Neural cell (in vitro differentiated cells): ENCODE measurements around the gene NECAB3. TPM values are rescaled to one million over a fixed set of nuclear protein-coding genes. Genes with fewer than 3 reads are reported as not detected.

Experiments
- H2AFZ ChIP-seq: fragments of 200-600, 300-800 bp; sonication (generic), shearing (Covaris generic); 2 replicates; pipeline ENCODE4 v1.6.0; 2014; ENCODE audit warnings: low read depth, mild to moderate bottlenecking, antibody characterized with exemption, low read length, moderate library complexity
- H3F3A ChIP-seq: fragments of 200-600 bp; shearing (Covaris generic); 2 replicates; pipeline ENCODE4 v1.6.1; 2016; ENCODE audit warnings: mild to moderate bottlenecking, moderate library complexity, mixed read lengths, antibody characterized with exemption, low read length; ENCODE audit not compliant: insufficient read depth, poor library complexity, severe bottlenecking
- H3K27ac ChIP-seq: fragments of 200-600, 300-800 bp; sonication (generic), shearing (Covaris generic); 2 replicates; pipeline ENCODE4 v1.5.1; 2014; ENCODE audit warnings: mild to moderate bottlenecking, low read length, moderate library complexity
- H3K27me3 ChIP-seq: fragments of 300-800, 200-600 bp; sonication (generic), shearing (Covaris generic); 2 replicates; pipeline ENCODE4 v1.6.0; 2014; ENCODE audit warnings: mild to moderate bottlenecking, low read depth, low read length, moderate library complexity; ENCODE audit not compliant: insufficient read depth
- H3K36me3 ChIP-seq: fragments of 300-800, 200-600 bp; sonication (generic), shearing (Covaris generic); 2 replicates; pipeline ENCODE4 v1.5.1; 2014; ENCODE audit warnings: mild to moderate bottlenecking, antibody characterized with exemption, low read length, moderate library complexity; ENCODE audit not compliant: insufficient read depth
- H3K4me2 ChIP-seq: fragments of 300-800, 200-600 bp; sonication (generic), shearing (Covaris generic); 2 replicates; pipeline ENCODE4 v1.6.0; 2014; ENCODE audit warnings: mild to moderate bottlenecking, low read length
- H3K4me3 ChIP-seq: fragments of 300-800, 200-600 bp; sonication (generic), shearing (Covaris generic); 2 replicates; pipeline ENCODE4 v1.5.1; 2014; ENCODE audit warnings: mild to moderate bottlenecking, low read length, moderate library complexity
- H3K79me2 ChIP-seq: fragments of 200-600 bp; shearing (Covaris generic); replicated peaks from 2 replicates; pipeline ENCODE4 v1.6.0; 2014; ENCODE audit warnings: mild to moderate bottlenecking, low read length, moderate library complexity; ENCODE audit not compliant: insufficient read depth
- H3K9ac ChIP-seq: fragments of 300-800, 200-600 bp; sonication (generic), shearing (Covaris generic); 2 replicates; pipeline ENCODE4 v1.6.1; 2016; ENCODE audit warnings: mild to moderate bottlenecking, low read length, mixed read lengths
- H3K9me2 ChIP-seq: fragments of 200-600 bp; shearing (Covaris generic); 2 replicates; pipeline ENCODE4 v1.6.1; 2016; ENCODE audit warnings: mild to moderate bottlenecking, low read length, mixed read lengths; ENCODE audit not compliant: insufficient read depth
- H3K9me3 ChIP-seq: fragments of 200-600, 300-800 bp; sonication (generic), shearing (Covaris generic); 2 replicates; pipeline ENCODE4 v1.6.1; 2016; ENCODE audit warnings: mild to moderate bottlenecking, mixed run types, low read length, moderate library complexity, mixed read lengths
- H4K20me1 ChIP-seq: fragments of 200-600 bp; shearing (Covaris generic); 2 replicates; pipeline ENCODE4 v1.6.1; 2016; ENCODE audit warnings: mild to moderate bottlenecking, mixed run types; ENCODE audit not compliant: insufficient read depth
- EP300 ChIP-seq: fragments of 450-650 bp; conservative IDR thresholded peaks from 2 replicates; pipeline ENCODE4 v1.6.1; 2014; ENCODE audit warnings: antibody characterized with exemption, mild to moderate bottlenecking, moderate library complexity; ENCODE audit not compliant: poor library complexity, severe bottlenecking
- EZH2 ChIP-seq: fragments of 200-600, 300-800 bp; shearing (Covaris generic), sonication (generic); IDR thresholded peaks from 2 replicates; pipeline ENCODE4 v1.6.1; 2014; ENCODE audit warnings: antibody characterized with exemption, low read length, borderline replicate concordance, mild to moderate bottlenecking; ENCODE audit not compliant: insufficient read depth, poor library complexity, severe bottlenecking
- MXI1 ChIP-seq: fragments of 450-650 bp; conservative IDR thresholded peaks from 2 replicates; pipeline ENCODE4 v1.6.1; 2014; ENCODE audit warnings: antibody characterized with exemption, mild to moderate bottlenecking; ENCODE audit not compliant: poor library complexity, severe bottlenecking
- POLR2AphosphoS5 ChIP-seq: IDR thresholded peaks from 2 replicates; pipeline ENCODE4 v1.6.1; 2012
- RAD21 ChIP-seq: fragments of 450-650 bp; conservative IDR thresholded peaks from 2 replicates; pipeline ENCODE4 v1.6.1; 2014; ENCODE audit warnings: antibody characterized with exemption, mild to moderate bottlenecking, moderate library complexity
- SMC3 ChIP-seq: fragments of 450-650 bp; conservative IDR thresholded peaks from 2 replicates; pipeline ENCODE4 v1.6.1; 2014; ENCODE audit warnings: antibody characterized with exemption, mild to moderate bottlenecking, moderate library complexity; ENCODE audit not compliant: poor library complexity
- TAF1 ChIP-seq: IDR thresholded peaks from 2 replicates; pipeline ENCODE4 v1.6.1; 2012; ENCODE audit warnings: low read depth
- polyA plus RNA-seq: library from polyadenylated mRNA; depleted of rRNA; stranded (reverse); fragments of >200 nt; gene quantifications from 2 replicates; pipeline ENCODE4 v1.2.3, GENCODE V29; 2014
- TF ChIP-seq, protein P1 (sequence below): fragments of 450-650 bp; IDR thresholded peaks from 2 replicates; pipeline ENCODE4 v1.5.1; 2014; ENCODE audit warnings: antibody characterized with exemption, mild to moderate bottlenecking, moderate library complexity; ENCODE audit not compliant: poor library complexity, severe bottlenecking
- TF ChIP-seq, protein P2 (sequence below): IDR thresholded peaks from 2 replicates; pipeline ENCODE4 v1.6.1; 2012; ENCODE audit warnings: borderline replicate concordance

Gene NECAB3
- polyA plus RNA-seq, 1 donor from 2014 or later, result 21.4 TPM

DNA sequence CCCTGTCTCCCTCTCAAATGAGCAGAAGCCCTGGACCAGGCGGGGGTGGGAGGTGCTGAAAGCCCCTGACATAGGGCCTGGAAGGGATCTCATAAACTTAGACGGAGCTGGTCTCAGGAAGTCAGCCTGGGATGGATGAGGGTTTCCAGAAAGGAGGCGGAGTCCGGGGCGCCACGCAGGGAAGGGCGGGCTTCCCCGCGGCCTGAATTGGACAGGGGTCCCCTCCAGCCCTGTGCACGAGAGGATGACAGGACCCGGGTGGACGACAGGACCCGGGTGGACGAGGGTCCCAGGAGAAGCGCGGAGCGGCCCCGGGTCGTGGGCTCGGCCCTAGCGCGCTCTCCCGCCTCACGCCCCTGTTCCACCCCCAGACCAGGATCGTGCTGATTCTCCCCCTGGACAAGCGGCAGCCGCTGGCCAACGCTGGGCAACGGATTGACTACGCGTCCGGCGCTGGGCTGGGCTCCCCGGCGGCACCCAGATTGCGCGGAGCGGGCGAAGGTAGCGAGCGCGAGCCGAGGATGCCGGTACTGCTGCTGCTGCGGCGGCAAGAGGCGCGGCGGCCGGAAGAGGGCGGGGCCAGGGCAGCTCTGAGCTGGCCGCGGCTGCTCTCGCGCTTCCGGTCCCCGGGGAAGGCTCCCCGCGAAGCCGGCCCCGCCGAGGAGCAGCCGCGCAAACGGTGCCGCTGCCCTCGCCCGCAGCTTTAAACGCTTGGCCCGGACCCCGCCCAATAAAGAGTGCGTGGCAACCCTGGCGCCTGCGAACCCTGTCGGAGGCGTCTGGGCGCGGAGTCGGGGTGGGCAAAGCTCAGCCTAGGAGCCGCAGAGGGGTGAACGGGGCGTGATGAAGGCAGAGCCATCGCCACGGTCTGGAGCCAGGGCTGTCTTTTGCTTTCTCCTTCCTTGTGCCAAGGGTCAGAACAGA is 10.8 kb downstream of the NECAB3 start:
- peak overlapping the region; percentile 54 for H2AFZ ChIP-seq

DNA sequence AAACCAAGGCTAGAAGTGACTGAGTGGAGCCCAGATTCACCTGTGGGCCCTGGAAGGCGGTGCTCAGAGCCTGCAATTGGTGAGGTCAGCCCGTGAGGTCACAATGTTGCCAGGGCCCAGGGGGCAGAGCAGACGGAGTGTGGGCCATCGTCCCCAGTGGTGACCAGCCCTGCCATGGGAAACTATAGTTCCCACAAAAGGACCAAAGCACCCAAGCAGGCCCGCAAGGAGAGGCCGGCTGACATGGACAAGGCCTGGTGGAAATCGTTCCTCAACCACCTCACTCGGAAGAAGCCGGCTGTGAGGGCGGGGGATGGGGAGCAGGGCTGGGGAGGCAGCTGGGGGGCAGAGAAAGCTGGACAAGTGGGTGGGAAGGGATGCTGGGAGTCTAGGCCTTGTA is 12.1 kb downstream of the NECAB3 start, which contains the start of gene C20orf144:
Gene C20orf144, plus strand, starts transcription at position 156 of the 400 bp plus-strand sequence. Its CDS starts 19 bp downstream, at position 175.
- Histone ChIP-seq H2AFZ (peak within 1 kb of the TSS; percentile 54), H3F3A (no peaks in the 10 kb centered on the region), H3K9me2 (no peaks in the 10 kb centered on the region), H3K79me2 (no peaks in the 10 kb centered on the region), H3K27ac (peak within 1 kb of the TSS; percentile 60), H3K4me3 (peak within 1 kb of the TSS; percentile 91), H4K20me1 (no peaks in the 10 kb centered on the region), H3K36me3 (no peaks in the 10 kb centered on the region), H3K4me2 (peak within 1 kb of the TSS; percentile 58), H3K9ac (peak within 1 kb of the TSS; percentile 84), H3K9me3 (no peaks in the 10 kb centered on the region), H3K27me3 (no peaks in the 10 kb centered on the region)
- TF ChIP-seq SMC3 (no peak), RAD21 (no peak), EZH2 (no peak), MXI1 (no peak), TAF1 (no peak)
- TF ChIP-seq, protein P1, sequence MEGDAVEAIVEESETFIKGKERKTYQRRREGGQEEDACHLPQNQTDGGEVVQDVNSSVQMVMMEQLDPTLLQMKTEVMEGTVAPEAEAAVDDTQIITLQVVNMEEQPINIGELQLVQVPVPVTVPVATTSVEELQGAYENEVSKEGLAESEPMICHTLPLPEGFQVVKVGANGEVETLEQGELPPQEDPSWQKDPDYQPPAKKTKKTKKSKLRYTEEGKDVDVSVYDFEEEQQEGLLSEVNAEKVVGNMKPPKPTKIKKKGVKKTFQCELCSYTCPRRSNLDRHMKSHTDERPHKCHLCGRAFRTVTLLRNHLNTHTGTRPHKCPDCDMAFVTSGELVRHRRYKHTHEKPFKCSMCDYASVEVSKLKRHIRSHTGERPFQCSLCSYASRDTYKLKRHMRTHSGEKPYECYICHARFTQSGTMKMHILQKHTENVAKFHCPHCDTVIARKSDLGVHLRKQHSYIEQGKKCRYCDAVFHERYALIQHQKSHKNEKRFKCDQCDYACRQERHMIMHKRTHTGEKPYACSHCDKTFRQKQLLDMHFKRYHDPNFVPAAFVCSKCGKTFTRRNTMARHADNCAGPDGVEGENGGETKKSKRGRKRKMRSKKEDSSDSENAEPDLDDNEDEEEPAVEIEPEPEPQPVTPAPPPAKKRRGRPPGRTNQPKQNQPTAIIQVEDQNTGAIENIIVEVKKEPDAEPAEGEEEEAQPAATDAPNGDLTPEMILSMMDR, result no peak

More for the DNA sequence above, 10.8 kb downstream of the NECAB3 start:
- H3K4me3 ChIP-seq, result peak overlapping the region; percentile 91
- H3K27me3 ChIP-seq, result no peaks in the 10 kb centered on the region
- no peaks in the 10 kb centered on the region for H3F3A ChIP-seq
- peak overlapping the region; percentile 60 for H3K27ac ChIP-seq
- H3K4me2 ChIP-seq, result peak overlapping the region; percentile 58
- no peaks in the 10 kb centered on the region for H3K79me2 ChIP-seq
- H3K9me3 ChIP-seq, result no peaks in the 10 kb centered on the region
- H3K36me3 ChIP-seq, result no peaks in the 10 kb centered on the region
- no peaks in the 10 kb centered on the region for H4K20me1 ChIP-seq
- H3K9ac ChIP-seq, result peak overlapping the region; percentile 84
- no peaks in the 10 kb centered on the region for H3K9me2 ChIP-seq
- peak; percentile 81 for TF ChIP-seq POLR2AphosphoS5
- no peak for TF ChIP-seq EZH2
- peak; percentile 40 for TF ChIP-seq TAF1
- TF ChIP-seq EP300, result no peak
- TF ChIP-seq SMC3, result peak; percentile 59
- peak; percentile 41 for TF ChIP-seq RAD21
- TF ChIP-seq, protein P2, sequence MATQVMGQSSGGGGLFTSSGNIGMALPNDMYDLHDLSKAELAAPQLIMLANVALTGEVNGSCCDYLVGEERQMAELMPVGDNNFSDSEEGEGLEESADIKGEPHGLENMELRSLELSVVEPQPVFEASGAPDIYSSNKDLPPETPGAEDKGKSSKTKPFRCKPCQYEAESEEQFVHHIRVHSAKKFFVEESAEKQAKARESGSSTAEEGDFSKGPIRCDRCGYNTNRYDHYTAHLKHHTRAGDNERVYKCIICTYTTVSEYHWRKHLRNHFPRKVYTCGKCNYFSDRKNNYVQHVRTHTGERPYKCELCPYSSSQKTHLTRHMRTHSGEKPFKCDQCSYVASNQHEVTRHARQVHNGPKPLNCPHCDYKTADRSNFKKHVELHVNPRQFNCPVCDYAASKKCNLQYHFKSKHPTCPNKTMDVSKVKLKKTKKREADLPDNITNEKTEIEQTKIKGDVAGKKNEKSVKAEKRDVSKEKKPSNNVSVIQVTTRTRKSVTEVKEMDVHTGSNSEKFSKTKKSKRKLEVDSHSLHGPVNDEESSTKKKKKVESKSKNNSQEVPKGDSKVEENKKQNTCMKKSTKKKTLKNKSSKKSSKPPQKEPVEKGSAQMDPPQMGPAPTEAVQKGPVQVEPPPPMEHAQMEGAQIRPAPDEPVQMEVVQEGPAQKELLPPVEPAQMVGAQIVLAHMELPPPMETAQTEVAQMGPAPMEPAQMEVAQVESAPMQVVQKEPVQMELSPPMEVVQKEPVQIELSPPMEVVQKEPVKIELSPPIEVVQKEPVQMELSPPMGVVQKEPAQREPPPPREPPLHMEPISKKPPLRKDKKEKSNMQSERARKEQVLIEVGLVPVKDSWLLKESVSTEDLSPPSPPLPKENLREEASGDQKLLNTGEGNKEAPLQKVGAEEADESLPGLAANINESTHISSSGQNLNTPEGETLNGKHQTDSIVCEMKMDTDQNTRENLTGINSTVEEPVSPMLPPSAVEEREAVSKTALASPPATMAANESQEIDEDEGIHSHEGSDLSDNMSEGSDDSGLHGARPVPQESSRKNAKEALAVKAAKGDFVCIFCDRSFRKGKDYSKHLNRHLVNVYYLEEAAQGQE, result peak; percentile 58
- peak; percentile 62 for TF ChIP-seq MXI1
- TF ChIP-seq, protein P1, result peak; percentile 39
